ENCODE data around the gene IQSEC1. TPM values are rescaled to one million over a fixed set of nuclear protein-coding genes. Genes with fewer than 3 reads are reported as not detected.
A peak's percentile ranks its signal among the peaks of the same experiment; 100 is the strongest.

IQSEC1 gene
- total RNA-seq, 1 donor: 135 TPM

DNA sequence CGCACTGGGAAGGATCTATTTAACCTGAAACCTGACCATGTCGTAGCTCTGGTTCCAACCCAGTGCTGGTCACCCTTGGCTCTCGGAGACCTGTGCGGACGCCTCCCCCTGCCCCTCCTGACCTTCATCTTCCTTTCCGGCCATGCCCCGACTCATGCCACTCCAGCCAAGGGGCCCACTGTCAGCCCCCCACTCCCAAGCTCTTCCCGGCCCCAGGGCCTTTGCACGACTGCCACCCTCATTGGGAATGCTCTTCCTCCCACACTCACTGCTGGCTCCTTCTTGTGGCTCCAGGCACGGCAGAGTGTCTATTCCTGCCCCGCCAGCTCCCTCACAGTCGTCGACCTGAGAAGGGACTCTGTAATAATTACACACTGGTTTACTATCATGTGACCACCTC, 9.4 kb upstream of the IQSEC1 start:
- H3K4me3 ChIP-seq (ENCODE audit: low read length): no peak overlapping the region
- no peaks in the 10 kb centered on the region for H3K27me3 ChIP-seq (ENCODE audit: insufficient read depth, low read length)
- peaks cover 53% of the 10 kb centered on the region for H3K4me1 ChIP-seq (ENCODE audit: insufficient read depth, low read length)
- H3K9me3 ChIP-seq (ENCODE audit: low read depth, low read length): no peaks in the 10 kb centered on the region

DNA sequence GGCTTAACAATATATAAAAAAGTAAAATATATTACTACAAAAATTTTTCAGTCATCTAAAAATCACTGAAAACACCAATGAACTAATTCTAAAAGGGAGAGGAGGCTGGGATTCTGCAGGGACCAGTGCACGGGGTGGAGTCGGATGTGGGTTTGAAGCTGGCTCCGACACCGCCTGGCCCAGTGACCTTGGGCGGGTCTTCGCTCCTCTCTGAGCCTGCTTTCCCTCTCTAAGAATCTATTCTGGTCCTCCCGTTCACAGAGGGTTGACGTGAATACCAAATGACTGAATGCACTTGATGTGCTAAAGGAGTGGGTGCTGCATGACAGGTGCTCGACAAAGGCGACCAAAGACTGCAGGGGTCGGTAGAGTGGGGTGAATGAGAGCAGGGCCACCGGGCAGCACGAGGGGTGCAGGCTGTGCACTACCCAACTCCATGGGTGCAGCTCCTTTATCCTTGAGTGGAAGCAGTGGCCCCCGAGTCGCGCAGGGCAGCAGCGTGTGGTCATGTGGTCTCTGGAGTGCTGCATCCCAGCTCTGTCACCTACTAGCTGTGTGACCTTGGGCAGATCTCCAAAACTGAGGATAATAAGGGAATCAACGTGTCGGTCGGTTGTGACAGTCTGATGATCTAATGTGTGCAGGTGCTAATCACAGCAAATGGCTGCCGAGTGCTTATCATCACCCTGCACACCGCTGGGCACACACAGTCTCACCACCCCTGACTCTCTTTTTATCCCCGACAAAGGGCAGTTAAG, 8.6 kb upstream of the IQSEC1 start:
- Histone ChIP-seq H3K4me3 (ENCODE audit: low read length) (no peak overlapping the region), H3K4me1 (ENCODE audit: insufficient read depth, low read length) (peaks cover 44% of the 10 kb centered on the region), H3K27me3 (ENCODE audit: insufficient read depth, low read length) (no peaks in the 10 kb centered on the region), H3K9me3 (ENCODE audit: low read depth, low read length) (no peaks in the 10 kb centered on the region)

DNA sequence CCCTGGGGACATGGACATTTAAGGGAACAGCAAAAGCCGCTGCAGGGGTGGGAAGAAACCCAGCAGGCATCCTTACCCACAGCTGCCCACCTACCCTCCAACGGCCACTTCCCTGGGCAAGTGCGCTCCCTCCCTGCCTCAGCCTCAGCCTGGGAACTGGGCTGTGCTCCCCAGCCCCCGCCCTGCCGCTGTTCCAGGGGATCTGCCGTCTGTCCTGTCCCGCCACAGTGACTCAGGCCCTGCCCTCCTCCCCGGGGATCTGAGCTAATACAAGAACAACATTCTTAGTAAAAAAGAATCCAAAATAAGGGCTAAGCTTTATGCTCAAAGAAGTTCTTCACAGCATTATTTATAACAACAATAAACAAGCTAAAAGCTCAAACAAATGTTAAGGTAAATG, 7.4 kb upstream of the IQSEC1 start:
- H3K4me3 ChIP-seq (ENCODE audit: low read length): no peak overlapping the region
- no peaks in the 10 kb centered on the region for H3K9me3 ChIP-seq (ENCODE audit: low read depth, low read length)
- H3K4me1 ChIP-seq (ENCODE audit: insufficient read depth, low read length): peaks cover 36% of the 10 kb centered on the region
- no peaks in the 10 kb centered on the region for H3K27me3 ChIP-seq (ENCODE audit: insufficient read depth, low read length)

DNA sequence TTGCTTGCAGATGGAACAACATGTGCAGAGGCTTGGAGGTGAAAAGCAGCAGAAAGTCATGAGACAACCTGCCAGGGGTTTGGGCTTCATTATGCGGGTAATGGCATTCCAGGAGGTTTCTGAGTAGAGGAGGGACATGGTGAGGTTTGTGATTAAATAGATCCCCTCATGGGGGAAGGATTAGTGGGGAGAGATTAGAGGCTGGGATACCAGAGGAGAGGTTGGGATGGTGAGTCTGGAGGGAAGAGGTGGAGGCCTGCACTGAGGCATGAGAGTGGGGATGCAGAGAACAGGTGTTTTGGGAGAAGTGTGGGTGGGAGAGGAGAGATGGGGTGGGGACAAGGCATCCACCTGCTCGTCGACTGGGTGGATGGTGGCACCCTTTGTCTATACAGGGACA, 6.8 kb upstream of the IQSEC1 start:
- H3K27me3 ChIP-seq (ENCODE audit: insufficient read depth, low read length): no peaks in the 10 kb centered on the region
- H3K4me3 ChIP-seq (ENCODE audit: low read length): no peak overlapping the region
- H3K4me1 ChIP-seq (ENCODE audit: insufficient read depth, low read length): peaks cover 41% of the 10 kb centered on the region
- H3K9me3 ChIP-seq (ENCODE audit: low read depth, low read length): no peaks in the 10 kb centered on the region

DNA sequence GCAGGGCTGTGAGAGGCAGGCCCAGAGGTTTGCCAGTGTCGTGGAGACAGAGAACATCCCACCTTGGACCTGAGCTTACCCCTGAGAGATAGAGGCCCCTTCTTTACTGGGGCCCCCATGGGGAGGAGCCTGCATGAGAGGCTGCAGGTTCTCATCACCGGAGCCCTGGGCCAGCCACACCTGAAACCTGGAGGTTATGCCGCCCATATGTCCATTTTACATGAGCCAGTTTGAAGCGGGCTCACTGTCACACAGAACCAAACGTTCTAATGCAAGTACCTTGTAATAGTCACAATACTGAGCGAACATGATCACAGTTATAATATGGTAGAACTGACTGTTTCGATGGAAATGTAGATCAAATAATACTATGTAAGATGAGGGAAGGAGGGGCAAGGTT, 6.3 kb upstream of the IQSEC1 start:
- Histone ChIP-seq H3K27me3 (ENCODE audit: insufficient read depth, low read length) (no peaks in the 10 kb centered on the region), H3K9me3 (ENCODE audit: low read depth, low read length) (no peaks in the 10 kb centered on the region), H3K4me1 (ENCODE audit: insufficient read depth, low read length) (peaks cover 44% of the 10 kb centered on the region), H3K4me3 (ENCODE audit: low read length) (no peak overlapping the region)

DNA sequence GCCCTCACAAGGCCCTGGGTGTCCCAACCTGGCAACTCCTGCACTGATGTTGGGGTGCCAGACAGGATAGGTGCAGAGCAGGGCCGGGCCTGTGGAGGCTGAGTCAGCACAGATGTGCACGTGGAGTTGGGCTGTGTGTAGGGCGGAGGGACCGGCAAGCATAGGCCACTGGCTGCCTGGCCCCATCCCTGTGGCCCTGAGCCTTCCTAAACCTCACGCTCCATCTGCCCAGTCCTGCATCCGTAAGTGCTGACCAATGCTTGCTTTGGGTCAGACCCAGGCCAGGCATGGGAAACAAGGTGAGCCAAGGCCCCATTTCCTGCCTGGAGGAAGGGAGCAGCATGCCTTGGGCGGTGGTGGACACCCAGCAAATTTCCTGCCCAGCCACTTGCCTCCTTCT, 5.8 kb upstream of the IQSEC1 start:
- Histone ChIP-seq H3K9me3 (ENCODE audit: low read depth, low read length) (no peaks in the 10 kb centered on the region), H3K4me1 (ENCODE audit: insufficient read depth, low read length) (peaks cover 42% of the 10 kb centered on the region), H3K4me3 (ENCODE audit: low read length) (no peak overlapping the region), H3K27me3 (ENCODE audit: insufficient read depth, low read length) (peaks cover under 1% of the 10 kb centered on the region)

DNA sequence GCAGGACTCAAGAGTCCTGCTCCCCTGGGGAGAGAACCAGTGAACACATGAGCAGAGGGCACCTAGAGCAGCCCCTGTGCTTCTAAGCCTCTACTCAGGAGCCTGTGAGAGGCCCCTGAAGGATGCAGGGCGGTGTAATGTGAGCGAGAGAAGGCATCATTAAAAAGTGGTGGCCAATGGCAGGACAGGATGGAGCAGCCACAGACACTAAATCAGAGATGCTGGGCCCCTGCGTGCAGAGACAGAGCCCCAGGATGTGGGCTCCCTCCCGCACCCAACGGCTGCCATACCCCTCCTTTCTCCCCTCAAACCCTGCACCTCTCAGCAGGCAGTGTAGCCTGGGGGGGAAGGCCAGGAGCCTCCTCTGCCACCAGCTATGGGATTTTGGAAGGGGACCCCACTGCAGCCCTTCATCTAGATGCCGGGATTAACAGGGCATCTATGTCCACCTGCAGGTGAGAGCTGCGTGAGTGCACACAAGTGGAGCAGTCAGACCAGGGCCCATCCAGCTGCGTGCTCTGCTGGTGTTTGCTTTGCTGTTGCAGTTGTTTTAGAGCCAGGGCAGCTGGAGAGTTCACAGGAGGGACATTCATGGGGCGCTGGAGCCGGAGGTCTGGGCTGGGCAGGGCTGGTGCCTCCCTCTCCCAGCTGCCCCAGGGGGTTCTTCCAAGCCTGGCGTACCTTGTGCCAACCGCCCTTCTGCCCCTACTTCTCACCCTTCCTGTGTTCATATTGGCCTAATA, 5.1 kb upstream of the IQSEC1 start:
- Histone ChIP-seq H3K4me3 (ENCODE audit: low read length) (no peak overlapping the region), H3K4me1 (ENCODE audit: insufficient read depth, low read length) (peaks cover 42% of the 10 kb centered on the region), H3K9me3 (ENCODE audit: low read depth, low read length) (no peaks in the 10 kb centered on the region), H3K27me3 (ENCODE audit: insufficient read depth, low read length) (peaks cover 8% of the 10 kb centered on the region)

DNA sequence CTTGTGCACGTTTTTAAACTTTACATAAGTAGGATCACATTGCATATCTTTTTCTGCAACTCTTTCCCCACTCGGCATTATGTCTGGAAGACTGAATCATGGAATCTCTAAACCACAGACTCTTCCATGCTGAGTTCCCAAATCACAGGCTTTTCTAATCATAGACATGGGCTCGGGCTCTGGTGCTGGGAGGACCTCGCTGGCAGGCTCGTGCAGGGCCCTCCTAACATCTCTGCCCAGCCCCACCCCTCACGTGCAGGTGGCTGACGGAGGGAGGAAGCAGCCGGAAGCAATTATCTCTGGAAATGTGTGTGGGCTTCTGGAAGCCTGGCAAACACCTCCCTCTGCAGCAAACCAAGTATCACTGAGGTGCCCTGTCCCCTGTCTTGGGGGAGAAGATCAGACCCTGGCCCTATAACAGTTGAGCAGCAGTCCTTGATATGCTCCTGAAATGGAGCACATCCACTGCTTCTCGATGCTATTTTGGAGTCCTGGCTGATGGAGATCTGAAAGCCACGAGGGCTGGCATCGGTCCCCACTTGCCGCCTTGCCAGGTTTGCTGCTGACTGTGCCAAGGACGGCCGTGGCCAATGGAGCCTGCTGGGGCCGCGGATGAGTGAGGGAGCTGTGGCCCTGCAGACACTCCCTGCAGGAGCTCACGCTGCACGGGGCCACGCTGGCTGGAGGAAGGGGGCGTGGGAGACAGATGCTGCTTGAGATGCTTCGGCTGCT, 4.4 kb upstream of the IQSEC1 start:
- Histone ChIP-seq H3K9me3 (ENCODE audit: low read depth, low read length) (no peaks in the 10 kb centered on the region), H3K4me1 (ENCODE audit: insufficient read depth, low read length) (peaks cover 41% of the 10 kb centered on the region), H3K4me3 (ENCODE audit: low read length) (no peak overlapping the region), H3K27me3 (ENCODE audit: insufficient read depth, low read length) (peaks cover 10% of the 10 kb centered on the region)

DNA sequence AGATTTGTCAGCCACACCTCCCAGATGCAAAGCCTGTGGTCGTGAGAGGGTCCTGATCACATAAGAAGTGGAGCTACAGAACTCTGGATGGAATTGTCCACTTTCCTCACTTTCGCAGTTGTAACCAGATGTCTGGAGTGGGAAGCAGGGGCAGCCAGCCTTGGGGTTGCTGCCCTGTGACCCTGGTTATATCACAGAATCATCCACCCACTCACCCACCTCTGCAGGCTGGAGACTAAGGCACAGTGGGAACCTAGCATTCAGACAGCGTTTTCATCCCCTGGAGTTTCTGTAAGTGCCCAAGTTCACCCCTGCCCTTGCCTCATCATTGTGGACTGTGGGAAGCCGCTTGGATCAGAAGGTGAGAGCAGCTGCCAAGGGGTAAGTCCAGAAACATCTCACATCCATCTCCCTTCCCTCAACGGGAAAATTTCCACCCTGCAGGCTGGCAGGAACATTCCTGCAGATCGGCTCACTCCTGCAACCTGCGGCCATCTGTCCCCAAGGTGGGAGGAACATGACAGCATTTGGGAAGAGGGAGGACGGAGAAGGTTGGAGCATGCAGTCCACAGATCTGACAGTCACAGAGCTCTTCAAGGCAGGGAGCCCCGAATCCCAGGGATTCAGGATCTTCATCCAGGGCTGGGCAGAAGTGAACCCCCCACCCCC, 2.9 kb upstream of the IQSEC1 start:
- Histone ChIP-seq H3K4me1 (ENCODE audit: insufficient read depth, low read length) (peaks cover 49% of the 10 kb centered on the region), H3K9me3 (ENCODE audit: low read depth, low read length) (no peaks in the 10 kb centered on the region), H3K27me3 (ENCODE audit: insufficient read depth, low read length) (peaks cover 12% of the 10 kb centered on the region), H3K4me3 (ENCODE audit: low read length) (no peak overlapping the region)

DNA sequence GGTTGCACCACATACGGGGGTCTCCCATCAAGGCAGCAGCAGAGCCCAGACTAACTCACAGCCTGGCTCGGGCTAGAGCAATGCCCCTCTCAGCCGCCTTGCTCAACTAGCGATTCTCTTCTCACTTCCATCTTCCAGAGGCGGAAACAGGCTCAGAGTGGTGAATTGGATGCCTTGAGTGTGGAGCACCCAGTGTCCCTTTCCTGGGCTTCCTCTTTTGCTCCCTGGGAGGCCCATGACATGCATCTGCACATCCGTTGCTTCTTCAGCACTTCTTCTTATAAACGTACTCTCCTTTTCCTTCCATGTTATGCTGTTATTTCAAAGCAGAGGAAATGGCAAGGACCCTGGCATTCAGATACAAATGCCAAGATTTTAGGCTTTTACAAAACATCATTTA, 2.1 kb upstream of the IQSEC1 start:
- H3K9me3 ChIP-seq (ENCODE audit: low read depth, low read length): no peaks in the 10 kb centered on the region
- peaks cover 57% of the 10 kb centered on the region for H3K4me1 ChIP-seq (ENCODE audit: insufficient read depth, low read length)
- H3K27me3 ChIP-seq (ENCODE audit: insufficient read depth, low read length): peaks cover 12% of the 10 kb centered on the region

DNA sequence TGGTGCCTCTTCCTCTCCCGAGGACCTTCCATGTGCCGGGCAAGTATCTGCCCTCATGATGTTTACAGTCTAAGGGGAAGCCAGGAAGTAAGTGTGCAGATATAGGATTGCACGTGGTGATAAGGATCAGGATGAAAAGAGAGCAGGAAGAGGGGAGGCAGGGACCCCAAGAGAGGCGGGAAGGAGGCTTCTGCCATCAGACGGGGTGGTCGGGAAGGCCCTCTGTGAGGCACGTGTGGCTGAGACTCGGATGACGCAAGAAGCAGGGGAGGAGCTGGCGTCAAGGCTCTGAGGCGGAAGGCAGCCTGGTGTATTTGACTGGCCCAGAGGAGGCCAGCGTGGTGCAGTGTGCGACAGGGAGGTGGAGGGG, 762 bp upstream of the IQSEC1 start:
- Histone ChIP-seq H3K9me3 (ENCODE audit: low read depth, low read length) (no peaks in the 10 kb centered on the region), H3K27me3 (ENCODE audit: insufficient read depth, low read length) (peaks cover 12% of the 10 kb centered on the region), H3K4me1 (ENCODE audit: insufficient read depth, low read length) (peaks cover 70% of the 10 kb centered on the region), H3K4me3 (ENCODE audit: low read length) (no peak overlapping the region)

More for the DNA sequence above, 2.1 kb upstream of the IQSEC1 start:
- no peak overlapping the region for H3K4me3 ChIP-seq (ENCODE audit: low read length)

DNA sequence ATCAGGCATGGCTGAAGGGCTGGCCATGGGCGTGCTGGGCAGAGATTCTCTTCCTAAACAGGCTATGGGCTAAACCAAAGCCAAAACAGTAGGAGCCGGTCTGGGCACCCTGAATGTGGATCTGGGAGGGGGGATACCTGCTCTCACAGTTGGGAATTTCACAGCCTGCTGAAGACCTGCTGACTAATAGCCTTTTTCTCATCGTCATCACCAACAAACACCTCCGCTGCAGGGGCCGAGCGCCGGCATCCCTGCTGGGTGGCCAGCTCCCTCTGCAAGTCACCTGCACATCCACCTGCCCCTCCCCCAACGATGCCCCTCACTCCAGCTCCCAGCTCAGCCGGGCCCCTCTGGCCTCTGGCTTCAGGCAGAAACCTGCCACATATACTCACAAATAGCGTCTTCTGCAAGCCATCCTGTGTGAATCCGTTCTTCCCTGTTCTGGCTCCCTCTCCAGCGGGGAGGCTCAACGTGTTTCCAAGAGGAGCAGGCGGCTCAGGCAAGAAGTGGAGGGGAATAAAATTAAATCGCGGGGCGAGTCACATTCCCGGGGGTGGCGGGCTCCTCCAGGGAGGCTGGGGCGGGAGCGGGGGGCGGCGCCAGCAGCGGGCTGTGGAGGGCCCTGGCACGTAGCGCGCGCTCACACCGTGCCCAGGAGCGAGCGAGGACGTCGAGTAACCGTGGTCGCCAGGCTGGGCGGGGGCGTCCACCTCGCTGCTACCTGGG, 466 bp downstream of the IQSEC1 start:
- peaks cover 12% of the 10 kb centered on the region for H3K27me3 ChIP-seq (ENCODE audit: insufficient read depth, low read length)
- H3K9me3 ChIP-seq (ENCODE audit: low read depth, low read length): no peaks in the 10 kb centered on the region
- H3K4me1 ChIP-seq (ENCODE audit: insufficient read depth, low read length): peaks cover 67% of the 10 kb centered on the region
- peak overlapping the region; percentile 16 for H3K4me3 ChIP-seq (ENCODE audit: low read length)

DNA sequence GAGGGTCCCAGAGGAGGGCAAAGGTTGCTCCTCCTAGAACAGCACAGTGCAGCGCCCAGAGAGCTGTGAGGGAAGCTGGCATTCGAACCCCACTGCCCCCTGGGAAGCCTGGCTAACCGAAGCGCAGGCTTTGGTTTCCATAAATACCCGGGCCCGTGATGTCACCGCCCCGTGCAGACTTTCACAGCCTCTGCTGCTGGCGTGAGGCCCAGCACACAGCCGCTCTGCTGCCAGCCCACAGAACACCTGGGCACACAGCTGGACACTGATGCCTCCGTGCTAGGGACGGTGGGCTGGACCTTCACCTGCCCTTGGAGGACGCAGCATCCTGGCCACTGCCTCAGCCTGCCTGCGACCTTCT, 1.0 kb downstream of the IQSEC1 start:
- Histone ChIP-seq H3K4me3 (ENCODE audit: low read length) (no peak overlapping the region), H3K9me3 (ENCODE audit: low read depth, low read length) (no peaks in the 10 kb centered on the region), H3K4me1 (ENCODE audit: insufficient read depth, low read length) (peaks cover 67% of the 10 kb centered on the region), H3K27me3 (ENCODE audit: insufficient read depth, low read length) (peaks cover 12% of the 10 kb centered on the region)

DNA sequence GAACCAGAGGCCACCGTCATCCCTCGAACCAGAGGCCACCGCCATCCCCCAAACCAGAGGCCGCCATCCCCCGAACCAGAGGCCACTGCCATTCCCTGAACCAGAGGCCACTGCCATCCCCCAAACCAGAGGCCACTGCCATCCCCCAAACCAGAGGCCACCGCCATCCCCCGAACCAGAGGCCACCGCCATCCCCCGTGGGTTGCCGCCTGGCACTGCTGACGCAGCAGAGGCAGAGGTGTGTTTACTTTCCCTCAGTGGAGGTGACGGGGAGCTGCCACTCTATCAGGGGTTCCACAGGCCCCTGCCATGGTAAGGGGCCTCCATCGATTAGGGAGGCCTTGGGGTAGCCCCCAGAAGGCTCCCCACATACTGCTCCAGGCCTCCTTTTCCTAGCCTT, 1.5 kb downstream of the IQSEC1 start:
- Histone ChIP-seq H3K4me1 (ENCODE audit: insufficient read depth, low read length) (peaks cover 67% of the 10 kb centered on the region), H3K4me3 (ENCODE audit: low read length) (no peak overlapping the region), H3K9me3 (ENCODE audit: low read depth, low read length) (no peaks in the 10 kb centered on the region), H3K27me3 (ENCODE audit: insufficient read depth, low read length) (peaks cover 12% of the 10 kb centered on the region)

Measured in mononuclear cell (primary cell).